HuH-7.5 (cell line): ENCODE results near the gene CADPS.
"Not testable (repeated sequence)": the region's sequence is repeated elsewhere in the genome, so short reads cannot be mapped to it uniquely, and the experiment has no call there.

ENCODE experiments used
- DNase-seq: peaks from one replicate; pipeline ENCODE4 v3.0.0; 2011; ENCODE audit warnings: low spot score

Gene CADPS

DNA sequence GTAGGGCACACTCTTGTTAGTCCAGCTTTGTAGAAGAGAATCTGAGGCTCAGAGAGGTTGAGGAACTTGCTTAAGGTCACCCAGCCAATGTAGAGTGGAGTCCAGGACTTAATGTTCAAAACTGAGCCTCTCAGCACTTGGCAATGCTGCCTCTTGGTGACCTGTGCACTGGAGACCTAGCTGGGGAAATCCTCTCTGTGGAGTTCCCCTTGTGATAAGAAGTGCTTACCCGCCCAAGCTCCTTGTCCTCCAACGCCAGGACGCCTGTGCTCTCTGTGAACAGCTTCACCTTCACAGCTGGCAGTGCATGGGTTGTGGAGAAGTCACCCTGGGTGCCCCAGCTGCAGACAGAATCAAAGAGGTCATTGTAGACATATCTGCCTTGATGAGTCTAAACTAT is 282.8 kb downstream of the CADPS start:
- no peak for DNase-seq

DNA sequence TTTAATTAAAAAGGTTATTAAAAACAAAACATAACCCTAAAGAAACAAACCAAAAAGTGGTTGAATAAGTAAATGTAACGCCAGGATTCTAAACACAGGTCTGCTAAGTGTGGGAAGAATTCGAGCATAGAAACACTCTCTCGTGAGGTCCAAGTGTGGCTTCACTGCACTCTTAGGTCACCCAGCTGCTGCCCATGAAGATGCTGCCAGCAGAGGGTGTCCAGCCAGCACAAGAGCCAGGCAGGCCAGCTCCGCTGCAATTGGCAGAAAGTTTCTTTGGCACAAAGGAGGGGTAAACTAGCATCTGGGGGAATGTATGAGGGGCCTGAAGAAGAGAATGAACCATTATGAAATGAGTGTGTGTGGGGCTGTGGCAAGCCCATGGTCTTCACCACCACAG is 286.1 kb downstream of the CADPS start:
- no peak for DNase-seq

DNA sequence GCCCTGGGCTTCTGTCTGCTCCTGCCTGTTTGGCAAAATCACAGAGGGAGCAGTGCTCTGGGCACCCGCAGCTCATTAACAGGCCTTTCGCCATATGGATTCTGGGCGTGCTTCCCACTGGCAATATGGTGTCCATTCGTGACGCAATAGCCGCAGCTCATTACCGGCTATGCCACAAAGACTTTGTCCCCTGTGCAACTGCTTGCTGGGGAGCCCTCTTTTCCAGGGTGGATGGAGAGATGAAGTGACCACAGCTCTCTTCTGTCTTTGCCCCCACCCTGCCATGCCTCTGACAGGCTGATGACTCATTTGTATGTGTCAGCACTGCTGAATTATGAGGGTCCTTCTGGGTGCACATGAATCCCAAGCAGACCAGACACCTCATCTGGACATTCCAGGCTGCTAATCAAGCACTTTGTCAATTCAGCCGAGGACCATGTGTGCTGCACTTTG is 287.6 kb downstream of the CADPS start:
- DNase-seq, result no peak

DNA sequence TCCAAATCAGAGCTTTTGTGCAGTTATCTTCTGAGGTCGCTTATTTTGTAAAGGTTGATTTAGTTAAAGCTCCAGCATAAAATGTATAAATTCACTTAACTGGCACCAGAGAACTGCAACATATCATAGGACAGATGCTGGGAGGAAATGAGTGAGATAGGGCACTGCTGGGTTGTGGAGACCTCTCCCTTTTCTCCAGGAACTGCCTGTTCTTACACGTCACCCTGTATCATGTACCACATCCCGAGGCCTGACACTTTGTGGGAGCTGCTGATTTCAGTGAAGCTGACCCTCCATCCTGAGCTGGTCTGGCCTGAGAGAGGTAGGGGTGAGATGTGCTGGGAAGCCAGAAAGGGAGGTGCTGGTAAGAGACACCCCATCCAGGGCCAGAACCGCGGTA is 288.0 kb downstream of the CADPS start:
- no peak for DNase-seq

DNA sequence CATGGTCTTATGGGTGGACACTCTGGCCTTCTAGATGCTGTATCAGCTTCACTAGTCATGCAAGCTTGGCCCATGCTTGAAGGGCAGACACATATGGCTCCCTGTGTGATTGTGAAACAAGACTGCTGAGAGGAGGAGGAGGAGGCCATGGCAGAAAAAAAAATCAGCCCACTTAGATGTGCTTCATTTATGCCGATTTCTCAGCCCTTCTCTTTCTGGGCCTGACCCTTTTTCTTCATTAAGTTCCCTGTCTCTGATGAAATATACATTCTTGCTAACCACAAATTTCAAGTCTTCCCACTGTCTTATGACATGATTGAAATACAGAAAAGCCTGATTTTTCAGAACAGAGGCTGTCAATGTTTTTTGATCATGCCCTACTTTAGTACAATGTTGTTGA is 288.9 kb downstream of the CADPS start:
- no peak for DNase-seq

DNA sequence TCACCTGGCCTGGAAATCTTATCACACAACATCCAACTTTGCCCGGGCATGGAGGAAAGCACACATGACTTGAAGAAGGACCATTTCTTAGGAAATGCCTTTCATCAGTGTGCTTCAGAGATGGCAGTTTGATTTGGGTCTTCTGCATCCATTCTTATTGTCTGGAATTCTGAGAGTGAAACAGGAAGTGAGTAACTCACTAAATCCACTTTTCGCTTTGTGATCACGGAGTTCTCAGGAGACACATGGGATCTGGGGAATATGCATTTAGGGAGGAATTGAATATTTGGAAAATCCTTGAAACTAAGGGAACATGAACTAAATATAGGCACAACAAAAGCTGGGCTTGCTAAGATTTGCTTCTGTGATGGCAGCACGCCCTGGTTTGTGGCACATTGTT is 289.4 kb downstream of the CADPS start:
- DNase-seq, result no peak

DNA sequence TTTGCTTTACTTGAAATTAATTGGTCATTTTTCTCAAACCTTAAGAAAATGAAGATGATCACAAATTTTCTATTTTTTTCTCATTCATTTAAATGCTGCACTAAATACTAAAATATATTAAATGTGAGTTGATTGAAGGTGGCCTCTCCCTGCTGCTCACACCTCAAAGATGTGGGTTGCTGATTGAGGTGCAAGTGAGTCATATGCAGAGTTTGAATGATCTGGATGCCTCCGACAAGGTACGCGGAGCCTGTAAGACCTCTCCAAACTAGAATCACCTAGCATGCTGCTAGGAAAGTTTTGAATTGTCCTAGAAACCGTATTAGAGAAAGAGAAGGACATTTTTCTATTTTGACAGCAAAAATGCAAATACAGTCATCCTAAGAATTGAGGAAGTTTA is 290.6 kb downstream of the CADPS start:
- DNase-seq, result no peak

DNA sequence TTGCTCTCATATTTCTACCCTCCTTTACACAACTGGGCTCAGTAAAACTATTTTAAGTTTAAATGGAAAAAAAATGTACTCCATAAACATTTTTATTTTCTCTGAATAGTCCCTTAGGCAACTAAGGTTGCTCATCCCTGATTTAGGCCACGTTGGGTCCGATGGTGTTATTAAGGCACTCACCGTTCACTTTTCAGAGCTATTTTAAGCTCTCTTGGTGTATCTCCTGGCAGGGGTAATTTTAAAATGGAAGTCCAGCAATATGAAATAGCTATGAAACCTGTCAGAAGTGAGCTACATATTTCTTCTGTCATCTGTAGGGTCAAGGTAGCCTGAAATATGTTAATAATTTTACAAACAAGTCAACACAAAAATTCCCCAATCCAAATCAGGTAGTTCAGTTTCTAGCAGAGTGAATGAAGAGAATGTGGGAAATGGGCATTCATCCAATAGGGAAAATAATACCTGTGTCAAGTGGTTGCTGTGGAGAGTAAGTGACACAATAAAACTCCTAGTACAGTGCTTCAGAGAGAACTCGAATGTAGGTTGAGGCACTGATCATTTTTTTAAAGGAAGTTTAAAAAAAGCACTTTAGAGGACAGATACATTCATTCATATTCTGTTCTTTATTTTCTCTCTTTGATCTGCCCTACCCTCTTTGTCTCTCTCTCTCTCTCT is 292.6 kb downstream of the CADPS start:
- no peak for DNase-seq

DNA sequence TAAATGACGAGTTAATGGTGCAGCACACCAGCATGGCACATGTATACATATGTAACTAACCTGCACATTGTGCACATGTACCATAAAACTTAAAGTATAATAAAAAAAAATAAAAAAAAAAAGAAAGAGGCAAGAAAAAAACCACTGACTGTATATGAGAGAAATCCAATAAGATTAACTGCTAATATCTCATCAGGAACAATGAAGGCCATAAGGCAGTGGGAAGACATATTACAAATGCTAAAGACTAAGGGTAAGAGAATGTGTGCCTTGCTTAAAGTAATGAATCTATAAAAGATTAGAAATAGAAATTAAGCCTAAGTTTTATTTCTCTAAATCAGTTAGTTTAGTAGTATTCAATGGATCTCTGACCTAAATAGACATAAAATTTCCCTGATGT is 294.7 kb downstream of the CADPS start:
- DNase-seq, result not testable (repeated sequence)

DNA sequence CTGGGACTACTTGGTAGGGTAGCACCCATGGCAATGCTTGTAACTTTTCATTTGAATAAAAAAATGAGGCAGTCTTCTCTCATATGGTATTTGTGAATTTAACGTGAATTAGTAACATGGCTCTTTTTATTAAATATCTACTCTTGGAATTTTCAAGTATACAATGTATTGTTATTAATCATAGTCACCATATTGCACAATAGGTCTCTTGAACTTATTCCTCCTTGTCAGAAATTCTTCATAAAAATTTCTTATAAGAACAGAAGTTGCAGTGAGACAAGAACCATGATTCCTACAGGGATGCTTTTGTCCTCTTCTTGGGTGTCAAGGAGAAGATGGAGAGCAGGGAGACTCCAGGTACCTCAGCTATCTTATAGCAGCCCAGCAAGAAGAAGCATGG is 298.1 kb downstream of the CADPS start:
- DNase-seq, result no peak

DNA sequence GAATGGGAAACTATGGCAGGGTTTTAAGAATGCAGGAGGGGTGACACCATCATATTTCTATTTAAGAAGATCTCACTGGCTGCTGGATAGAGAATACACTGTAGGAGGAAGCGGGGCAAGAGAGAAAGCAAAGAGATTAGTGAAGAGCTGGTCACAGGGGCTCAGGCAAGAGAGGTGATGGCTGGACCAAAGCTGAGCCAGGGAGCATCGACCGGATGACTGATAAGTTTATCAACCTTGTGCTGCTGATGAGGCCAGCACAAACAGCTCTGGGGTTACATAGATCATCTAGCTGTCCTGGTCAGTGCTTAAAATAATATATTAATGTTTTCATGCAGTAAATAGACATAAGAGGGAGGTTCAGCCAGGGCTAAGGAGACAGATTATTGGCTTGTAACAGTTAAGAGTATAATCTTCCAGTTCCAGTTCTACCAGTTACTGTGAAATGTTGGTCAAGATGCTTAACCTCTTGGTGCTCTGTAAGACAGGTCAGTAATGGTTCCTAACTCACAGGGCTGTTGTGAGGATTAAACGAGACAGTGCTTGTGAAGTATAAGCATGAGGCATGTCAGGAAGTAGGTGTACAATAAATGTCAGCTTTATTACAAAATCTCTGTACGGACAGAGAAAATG is 300.8 kb downstream of the CADPS start:
- no peak for DNase-seq

DNA sequence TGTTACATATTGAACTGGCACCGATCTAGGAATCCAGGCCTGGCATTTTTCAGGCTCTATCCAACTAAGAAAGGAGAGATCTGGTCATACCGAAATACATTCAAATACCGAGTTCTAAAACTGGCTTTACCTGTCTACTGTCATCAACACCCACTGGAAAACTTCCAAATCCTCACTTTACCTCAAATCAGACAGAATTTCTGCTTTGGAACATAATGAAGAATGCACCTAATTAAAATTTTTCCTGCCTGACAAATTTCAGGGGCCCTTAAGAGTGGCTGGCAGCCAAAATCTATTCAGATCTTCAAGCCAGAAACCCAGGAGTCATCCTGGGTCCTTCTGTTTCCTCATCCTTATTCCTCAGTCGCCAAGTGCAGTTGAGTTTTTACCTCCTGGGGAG is 303.3 kb downstream of the CADPS start:
- DNase-seq, result no peak

DNA sequence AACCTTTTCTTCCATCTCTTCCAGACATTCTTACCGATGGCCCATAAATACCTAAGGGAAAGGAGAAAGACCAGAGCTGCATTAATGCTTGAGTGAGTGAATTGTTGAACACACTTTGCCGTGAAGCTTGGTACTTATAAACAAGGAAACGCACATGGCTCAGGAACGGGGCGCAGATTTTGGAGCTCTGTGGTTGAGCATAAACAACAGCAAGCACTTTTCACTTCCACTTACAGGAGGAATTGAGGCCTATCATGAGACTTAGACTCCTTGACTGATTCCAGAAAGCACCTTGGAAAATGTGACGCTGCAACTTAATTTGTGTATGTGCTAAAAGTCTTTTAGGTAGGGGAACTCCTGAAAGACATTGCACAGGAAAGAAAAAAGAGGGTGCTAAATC is 304.3 kb downstream of the CADPS start:
- DNase-seq, result no peak

DNA sequence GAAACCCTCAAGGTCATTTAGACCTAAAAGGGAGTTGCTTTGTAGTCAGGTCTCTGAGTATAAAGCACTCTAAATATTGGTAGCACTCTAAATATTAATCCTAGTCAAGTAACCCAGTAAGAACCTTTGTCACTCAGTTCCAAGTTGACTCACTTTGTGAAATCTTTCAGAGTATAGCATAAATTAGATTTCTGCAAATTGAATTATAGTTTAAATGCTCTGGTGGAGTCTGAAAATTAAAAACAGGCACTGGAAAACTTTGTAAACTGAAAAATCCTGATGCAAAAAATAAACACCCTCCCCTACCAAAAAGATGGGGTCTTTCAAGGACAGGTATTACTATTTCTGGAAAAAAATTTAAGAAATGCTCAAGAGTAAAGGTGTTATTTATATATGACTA is 305.6 kb downstream of the CADPS start:
- no peak for DNase-seq

DNA sequence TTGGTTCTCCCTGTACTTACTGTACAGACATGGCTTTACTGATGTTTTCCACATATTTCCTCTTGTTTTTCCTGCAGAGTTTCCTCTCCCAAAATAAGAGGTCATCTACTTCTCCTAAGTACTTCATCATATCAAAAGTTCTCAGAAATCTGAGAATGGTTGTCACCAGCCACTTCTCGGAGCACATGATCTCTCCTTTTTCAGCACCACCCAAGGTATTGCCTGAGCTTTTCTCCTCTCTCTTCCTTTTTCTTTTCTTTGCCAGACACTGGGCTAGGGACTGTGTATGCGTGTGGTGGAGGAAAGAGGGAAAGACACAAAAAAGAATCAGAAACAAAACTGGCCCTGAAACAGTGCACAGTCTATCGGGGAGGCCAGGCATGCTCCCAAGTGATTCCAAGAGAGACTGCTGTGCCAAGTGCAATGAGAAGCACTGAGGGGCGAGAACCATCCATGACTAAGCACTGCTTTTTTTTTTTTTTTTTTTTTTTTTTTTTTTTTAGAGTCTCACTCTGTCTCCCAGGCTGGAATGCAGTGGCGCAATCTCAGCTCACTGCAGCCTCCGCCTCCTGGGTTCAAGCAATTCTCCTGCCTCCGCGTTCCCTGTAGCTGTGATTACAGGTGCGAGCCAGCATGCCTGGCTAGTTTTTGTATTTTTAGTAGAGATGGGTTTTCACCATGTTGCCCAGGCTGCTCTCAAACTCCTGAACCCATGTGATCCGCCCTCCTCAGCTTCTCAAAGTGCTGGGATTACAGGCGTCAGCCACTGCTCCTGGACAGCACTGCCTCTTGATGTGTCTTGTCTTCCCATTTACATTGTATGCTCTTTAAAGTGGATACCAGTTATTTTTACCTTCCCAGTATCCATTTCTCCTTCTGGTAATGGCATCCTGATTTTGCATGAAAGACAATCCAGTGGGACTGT is 307.9 kb downstream of the CADPS start:
- DNase-seq, result no peak

DNA sequence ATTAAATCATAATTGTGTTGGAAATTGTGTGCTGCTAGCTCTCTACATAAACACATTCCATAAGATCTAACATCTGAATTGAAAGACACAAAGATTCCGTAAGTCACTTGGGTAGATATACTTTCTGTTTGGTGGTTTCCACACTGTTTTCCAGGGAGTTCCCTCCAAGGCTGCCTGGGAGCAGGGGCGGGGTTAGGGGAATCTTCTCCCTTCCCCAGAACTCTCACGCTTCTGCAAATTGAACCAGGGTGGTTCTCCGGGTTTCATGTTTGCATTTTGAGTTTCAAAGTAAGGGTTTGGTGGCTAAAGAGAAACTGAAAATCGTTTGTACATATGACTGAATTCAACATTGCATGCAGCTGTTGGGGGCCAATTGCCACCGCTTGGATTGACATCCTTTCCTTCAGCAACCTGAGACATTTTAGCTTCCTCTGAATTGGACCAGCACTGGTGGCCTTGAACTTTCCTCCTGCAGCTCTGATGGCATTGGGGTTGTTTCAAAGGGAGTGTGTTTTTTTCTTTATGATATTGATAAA is 309.1 kb downstream of the CADPS start:
- DNase-seq, result no peak

DNA sequence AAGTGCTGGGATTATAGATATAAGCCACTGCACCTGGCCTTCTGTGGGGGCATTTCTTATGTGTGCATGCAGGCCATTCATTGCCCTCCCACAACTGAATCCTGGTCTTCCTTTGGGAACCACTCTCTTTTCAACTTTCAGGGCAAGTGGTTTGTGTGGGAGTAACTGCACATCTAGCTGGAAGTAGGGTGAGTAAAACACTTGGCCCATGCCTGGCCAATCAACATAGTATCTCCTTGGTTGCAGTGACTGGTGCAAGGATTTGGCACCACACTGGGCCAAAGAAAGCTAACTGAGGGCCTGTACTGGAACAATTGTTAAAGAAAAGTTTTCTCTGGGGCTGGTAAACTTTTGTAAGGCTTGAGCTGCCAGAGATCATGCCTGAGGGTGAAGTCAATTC is 312.6 kb downstream of the CADPS start:
- no peak for DNase-seq

DNA sequence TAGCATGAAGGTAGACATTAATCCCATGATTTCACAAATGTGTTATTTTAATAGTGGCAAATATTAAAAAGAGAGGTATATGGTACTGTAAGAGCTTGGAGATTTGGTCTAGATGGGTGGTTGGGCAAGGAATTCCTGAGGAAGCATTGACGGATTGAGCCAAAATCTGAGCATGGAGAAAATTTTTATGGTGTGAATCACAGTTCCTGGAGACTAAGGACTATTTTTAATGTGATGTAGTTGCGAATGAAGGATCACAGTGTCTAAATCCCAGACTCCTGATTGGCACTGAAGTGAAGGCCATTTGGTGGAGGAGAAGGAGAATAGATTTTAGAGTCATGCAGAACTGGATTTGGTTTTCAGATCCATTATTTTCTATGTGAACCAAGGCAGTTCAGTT is 313.2 kb downstream of the CADPS start:
- DNase-seq, result no peak

DNA sequence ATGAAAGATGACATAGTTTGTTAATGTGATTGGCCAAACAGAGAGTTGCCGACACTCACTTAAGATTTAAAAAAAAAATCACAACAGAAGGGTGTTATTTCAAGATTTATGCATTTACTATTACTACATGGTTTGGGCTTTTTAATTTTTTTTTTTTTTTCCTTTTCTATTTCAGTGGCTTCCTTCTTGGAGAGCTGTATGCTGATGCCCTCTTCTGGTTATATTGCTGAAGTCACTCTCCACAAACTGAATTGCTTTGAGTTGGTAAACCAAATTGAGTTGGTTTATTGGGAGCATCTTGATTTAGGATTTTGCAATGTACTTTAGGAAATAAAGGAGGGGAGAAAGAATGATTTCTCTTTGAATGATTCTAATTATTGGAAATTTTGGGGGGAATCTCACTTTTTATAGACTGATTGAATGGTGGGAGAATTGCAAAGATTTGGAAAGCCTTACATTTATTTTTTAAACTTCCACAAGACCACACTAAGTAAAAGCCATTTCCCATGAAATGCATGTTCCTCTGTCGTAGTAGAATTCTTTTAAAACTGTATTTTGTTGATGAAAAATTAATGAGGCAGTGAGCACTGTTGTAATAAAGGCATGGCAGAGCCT is 315.3 kb downstream of the CADPS start:
- DNase-seq, result peak; percentile 8

DNA sequence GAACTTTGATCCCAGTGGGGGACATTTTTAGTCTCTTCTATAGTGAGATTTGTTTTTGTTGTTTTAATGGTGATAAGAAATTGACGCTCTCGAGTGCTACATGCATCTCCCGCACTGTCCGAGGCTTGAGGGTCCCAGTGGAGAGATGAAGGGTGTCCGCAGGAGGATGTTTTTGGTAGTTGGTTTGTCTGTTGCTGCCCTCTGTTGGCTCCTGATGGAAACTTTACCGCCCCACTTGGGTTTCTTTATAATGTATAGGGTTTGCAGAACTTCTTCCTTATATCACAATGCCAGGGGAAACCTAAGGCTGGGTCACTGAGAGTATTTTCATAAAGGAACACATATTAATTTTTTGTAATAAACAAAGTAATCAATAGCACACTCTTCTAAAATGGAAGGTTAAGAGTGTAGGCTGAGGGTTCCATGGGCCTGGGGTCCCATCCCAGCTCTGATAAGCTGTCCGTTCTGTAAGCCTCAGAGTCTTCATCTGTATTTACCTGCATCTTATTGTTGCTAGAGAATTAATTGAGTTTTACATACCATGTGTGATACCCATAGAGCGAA is 316.6 kb downstream of the CADPS start:
- DNase-seq, result peak; percentile 33

DNA sequence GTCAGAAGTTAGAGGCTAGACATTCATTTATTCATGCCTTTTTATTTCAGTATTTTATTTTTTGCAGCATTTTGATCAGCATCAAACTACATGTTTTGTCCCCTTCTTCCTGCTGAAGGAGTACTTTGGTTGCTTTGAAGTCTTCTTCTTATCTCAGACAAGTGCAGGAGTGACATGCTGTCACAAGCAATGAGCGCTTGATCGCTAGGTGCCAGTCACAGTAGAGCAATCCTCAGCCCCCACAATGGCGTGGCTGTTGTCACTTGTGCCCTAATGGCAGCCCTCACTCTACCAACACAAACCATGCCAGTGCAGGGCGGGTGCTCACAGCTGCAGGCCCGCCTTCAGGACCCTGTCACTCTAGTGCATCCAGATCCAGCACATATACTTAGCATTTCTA is 317.2 kb downstream of the CADPS start:
- DNase-seq, result no peak

DNA sequence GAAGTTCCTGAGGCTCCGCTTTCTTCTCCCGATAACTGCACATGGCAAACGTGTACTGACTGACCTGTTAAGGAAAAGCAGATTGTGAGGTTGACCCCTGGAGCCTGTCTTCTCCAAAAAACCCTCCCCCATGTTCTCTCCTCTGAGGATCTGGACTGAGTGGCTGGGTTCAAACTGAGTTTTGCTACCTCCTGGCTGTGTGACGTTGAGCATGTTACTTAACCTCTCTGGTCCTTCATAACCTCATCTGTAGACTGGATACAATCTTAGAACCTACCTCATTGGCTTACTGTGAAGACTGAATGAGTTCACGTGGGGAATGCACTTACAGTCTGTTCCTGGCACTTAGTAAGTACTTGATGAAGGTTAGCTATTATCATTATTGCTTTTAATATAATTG is 317.8 kb downstream of the CADPS start:
- DNase-seq, result no peak
